Measurements from ENCODE around the gene PTPRB. TPM values are rescaled to one million over a fixed set of nuclear protein-coding genes. Genes with fewer than 3 reads are reported as not detected.
"Not testable (repeated sequence)": the region's sequence is repeated elsewhere in the genome, so short reads cannot be mapped to it uniquely, and the experiment has no call there.

Gene PTPRB
- total RNA-seq, 1 donor from 2014 or later = 34.4 TPM

- DNase-seq (no peak), ATAC-seq (no peak)
- intact Hi-C loops (cut with micrococcal nuclease) = no loop called here
Measured at GRCh38 chr12:70556179-70556869, 80.9 kb downstream of the PTPRB start.

GRCh38 chr12:70555081-70555480, 82.1 kb downstream of the PTPRB start:
- ATAC-seq (no peak), DNase-seq (no peak)
- intact Hi-C loops (cut with micrococcal nuclease) = no loop called here

DNA sequence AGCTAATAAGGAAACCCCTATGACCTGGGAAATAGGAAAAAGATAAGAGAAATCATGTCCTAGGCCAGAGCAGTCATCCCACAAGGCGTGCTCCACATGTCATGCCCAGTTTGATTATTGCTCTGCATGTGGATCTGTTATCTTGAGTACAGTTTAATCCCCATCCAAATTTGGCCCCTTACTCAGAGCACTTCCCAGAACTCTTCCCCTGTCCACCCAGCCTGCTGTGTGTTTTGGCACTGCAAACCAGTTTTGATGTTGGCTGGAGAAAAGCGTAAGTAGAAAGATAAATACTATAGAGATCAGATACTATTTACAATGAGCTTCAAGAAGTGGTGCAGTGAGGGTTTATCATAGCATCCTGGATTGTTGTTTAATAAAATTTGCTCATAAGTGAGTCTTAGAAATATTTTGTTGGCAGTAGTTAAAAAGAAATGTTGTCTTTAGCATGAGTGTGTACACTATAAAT, 83.8 kb downstream of the PTPRB start:
- intact Hi-C loops (cut with micrococcal nuclease) = no loop called here

DNA sequence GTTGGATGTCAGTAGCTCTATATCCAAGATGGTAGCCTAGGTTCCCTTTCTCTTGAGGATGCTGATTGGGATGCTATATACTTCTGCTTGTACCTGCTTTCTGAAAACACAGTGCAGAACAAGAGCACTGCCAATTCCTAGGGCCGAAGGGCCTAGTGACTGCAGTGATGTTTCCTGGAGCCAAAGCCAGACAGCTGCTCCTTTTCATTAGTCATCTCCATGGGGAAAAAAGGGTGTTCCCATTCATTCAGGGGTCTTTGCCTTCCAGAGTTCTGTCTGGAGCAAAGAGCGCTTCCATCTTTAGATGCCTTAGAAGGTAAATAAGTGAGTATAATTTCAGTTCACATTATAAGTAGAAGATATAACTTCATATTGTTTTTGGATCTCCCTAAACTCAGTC, 85.5 kb downstream of the PTPRB start:
- no peak for DNase-seq
- no peak for ATAC-seq
- intact Hi-C loops (cut with micrococcal nuclease) = no loop called here

More for the DNA sequence above, 83.8 kb downstream of the PTPRB start:
- DNase-seq = no peak
- ATAC-seq = peak; percentile 86

- intact Hi-C loops (cut with micrococcal nuclease) = no loop called here
- peak; percentile 44 for ATAC-seq
- DNase-seq = no peak
Measured at GRCh38 chr12:70550180-70550577, 87.0 kb downstream of the PTPRB start.

DNA sequence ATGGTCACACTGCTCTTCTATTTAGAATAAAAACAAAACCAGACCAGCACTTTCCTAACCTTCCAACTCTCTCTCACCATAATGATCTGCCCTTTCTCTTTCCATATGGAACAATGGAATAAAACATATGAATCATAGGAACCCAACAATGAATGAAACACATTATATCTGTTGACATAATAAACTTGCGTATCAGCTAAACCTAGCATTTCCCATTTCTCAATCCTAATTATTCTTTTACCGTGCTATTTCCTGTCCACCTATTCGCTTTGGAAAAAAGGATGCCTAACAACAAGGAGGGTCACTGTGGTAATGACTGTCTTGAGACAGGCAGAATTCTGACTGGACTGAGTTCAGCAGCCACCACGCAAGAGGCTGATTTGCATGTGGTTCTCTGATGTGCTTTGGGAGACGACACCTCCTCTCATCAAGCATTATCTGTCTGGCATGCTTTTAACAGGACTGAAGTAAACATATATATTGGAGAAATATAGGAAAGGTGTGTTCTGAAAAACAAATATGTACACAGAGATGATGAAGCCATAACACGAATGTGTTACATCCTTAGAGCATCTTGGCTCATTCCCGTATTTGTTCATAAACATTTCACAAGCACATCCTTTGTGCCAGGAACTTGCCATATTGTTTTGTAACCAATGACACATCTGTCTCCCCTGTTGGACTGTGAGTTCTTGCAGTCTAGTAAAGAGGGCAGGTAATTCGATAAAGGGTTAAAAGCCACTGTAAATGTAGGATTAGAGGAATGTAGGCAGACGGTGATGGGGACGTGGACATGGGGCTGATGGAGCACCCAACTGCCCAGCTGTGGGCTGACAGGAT, 87.7 kb downstream of the PTPRB start:
- intact Hi-C loops (cut with micrococcal nuclease) = no loop called here
- ATAC-seq = no peak
- no peak for DNase-seq

- intact Hi-C loops (cut with micrococcal nuclease) = no loop called here
- peak; percentile 94 for ATAC-seq
- no peak for DNase-seq
Measured at GRCh38 chr12:70543444-70543843, 93.8 kb downstream of the PTPRB start.

GRCh38 chr12:70540996-70541395, 96.2 kb downstream of the PTPRB start:
- ATAC-seq (no peak), DNase-seq (no peak)
- intact Hi-C loops (cut with micrococcal nuclease) = no loop called here

DNA sequence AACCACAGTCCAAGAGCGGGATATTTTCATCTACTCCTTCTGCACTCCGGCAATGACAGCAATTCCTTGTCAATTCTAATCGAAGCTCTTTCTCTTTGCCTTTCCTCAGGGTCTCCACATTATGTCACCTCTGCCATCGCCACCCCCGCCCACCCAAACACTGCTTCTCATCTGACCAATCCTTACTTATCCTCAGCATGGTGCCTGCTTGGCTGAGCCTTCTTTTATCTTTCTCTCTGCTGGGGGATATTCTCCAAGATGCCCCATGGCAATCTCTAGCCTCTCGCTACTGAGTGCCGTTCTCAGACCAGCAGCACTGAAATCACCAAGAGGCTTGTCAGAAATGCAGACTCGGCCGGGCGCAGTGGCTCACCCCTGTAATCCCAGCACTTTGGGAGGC, 100.6 kb downstream of the PTPRB start:
- intact Hi-C loops (cut with micrococcal nuclease) = no loop called here
- ATAC-seq = no peak
- no peak for DNase-seq

DNA sequence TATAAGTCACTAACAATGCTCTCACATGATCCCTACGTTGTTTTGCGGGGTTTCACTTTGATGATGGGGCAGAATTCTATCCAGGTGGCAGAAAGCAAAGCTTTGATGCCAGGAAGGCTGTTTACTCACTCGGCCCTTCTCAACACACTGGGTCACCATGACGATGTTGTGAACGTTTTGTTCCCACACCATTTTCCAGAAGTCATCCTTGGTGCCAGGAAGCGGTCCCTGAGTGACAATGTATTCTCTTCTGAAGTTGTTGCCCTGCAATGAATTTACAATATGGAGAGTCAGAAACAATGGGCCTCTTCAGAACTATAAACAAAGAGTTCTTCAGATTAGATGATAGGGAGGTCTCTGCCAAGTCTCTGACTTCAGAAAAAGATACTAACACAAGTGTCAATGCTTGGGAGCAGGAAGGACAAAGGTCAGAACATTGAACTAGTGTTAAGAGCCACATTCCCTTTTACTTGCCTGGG, 101.3 kb downstream of the PTPRB start:
- DNase-seq (no peak), ATAC-seq (peak; percentile 74)
- intact Hi-C loops (cut with micrococcal nuclease) = no loop called here

DNA sequence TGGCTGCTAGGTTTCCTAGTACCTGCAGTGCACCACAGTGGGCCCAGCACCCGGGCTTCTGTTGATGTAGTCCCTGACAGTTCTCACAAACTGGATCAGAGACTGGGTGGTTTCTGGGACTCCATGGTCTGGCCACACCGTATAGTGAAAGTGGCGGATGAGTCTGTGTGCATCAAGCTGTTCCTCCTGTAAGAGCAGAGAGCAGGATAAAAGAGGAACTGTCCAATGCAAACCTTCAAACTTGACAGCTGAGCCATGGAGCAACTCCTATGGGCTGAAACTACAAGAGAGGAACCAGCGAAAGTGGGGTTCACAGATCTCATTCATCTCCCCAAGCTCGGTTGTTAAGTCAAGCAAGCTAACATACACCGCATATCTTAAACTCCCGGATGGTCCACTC, 102.8 kb downstream of the PTPRB start:
- DNase-seq = no peak
- no peak for ATAC-seq
- intact Hi-C loops (cut with micrococcal nuclease) = no loop called here

GRCh38 chr12:70529647-70530046, 107.6 kb downstream of the PTPRB start:
- intact Hi-C loops (cut with micrococcal nuclease) = no loop called here
- ATAC-seq (no peak), DNase-seq (no peak)

- intact Hi-C loops (cut with micrococcal nuclease) = no loop called here
- ATAC-seq = no peak
Measured at GRCh38 chr12:70520847-70521246, 116.4 kb downstream of the PTPRB start.

DNA sequence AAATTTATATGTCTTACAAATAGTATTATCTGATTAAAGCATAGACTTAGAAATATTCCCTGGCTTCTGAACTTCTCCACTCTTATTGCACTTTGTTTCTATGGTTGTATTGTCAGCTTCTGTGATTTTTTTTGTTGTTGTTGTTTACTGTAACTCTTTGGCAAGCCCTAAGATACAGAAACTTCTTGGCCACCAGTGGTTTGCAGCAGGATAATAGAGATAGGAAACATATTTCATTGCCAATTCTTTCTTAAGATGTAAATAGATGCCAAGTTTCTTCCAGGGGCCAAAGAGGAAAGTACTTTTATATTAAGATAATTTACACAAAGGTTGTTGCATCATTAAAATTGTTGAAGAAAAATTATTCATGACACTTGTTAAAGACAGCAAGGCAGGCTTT, 123.8 kb downstream of the PTPRB start:
- ATAC-seq = no peak
- intact Hi-C loops (cut with micrococcal nuclease) = no loop called here
- DNase-seq = no peak

More at GRCh38 chr12:70520847-70521246, 116.4 kb downstream of the PTPRB start:
- no peak for DNase-seq

- ATAC-seq = no peak
- intact Hi-C loops (cut with micrococcal nuclease) = no loop called here
- DNase-seq = no peak
Measured at GRCh38 chr12:70508178-70508577, 129.1 kb downstream of the PTPRB start.

DNA sequence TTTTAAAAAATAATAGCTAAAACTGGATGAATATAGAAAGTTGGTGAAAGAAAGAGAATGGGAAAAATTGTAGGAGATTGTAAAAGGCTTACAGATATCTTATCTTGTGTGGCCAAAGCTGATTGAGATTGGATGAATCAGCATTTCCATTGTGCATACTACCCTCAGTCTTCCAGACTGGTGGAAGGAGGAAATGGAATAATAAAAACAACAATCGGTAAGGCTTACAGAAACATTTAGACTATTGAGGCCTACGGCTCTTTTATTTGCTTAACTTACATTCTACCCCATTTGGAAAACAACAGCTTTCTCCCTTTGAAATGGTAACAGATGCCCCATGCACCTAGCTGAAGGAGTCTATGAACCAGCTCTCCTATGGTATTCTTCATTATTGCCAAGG, 129.8 kb downstream of the PTPRB start:
- DNase-seq = no peak
- no peak for ATAC-seq
- intact Hi-C loops (cut with micrococcal nuclease) = no loop called here

- intact Hi-C loops (cut with micrococcal nuclease) = no loop called here
- DNase-seq = no peak
- no peak for ATAC-seq
Measured at GRCh38 chr12:70497508-70497907, 139.7 kb downstream of the PTPRB start.

DNA sequence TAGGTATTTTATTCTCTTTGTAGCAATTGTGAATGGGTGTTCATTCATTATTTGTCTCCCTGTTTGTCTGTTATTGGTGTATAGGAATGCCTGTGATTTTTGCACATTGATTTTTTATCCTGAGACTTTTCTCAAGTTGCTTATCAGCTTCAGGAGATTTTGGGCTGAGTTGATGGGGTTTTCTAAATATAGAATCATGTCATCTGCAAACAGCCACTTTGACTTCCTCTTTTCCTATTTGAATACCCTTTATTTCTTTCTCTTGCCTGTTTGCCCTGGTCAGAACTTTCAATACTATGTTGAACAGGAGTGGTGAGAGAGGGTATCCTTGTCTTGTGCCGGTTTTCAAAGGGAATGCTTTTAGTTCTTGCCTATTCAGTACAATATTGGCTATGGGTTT, 144.3 kb downstream of the PTPRB start:
- intact Hi-C loops (cut with micrococcal nuclease); ATAC-seq; DNase-seq: not testable (repeated sequence)

GRCh38 chr12:70490928-70491327, 146.3 kb downstream of the PTPRB start:
- DNase-seq; intact Hi-C loops (cut with micrococcal nuclease): not testable (repeated sequence)

DNA sequence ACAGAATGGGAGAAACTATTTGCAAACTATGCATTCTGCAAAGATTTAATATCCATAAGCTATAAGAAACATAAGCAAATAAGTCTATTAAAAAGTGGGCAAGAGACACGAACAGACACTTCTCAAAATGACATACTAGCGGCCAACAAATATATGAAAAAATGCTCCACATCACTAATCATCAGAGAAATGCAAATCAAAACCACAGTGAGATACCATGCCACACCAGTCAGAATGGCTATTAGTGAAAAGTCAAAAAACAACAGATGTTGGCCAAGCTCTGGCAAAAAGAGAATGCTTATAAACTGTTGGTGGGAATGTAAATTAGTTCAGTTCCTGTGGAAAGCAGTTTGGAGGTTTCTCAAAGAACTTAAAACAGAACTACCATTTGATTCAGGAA, 149.8 kb downstream of the PTPRB start:
- DNase-seq = no peak
- no peak for ATAC-seq
- intact Hi-C loops (cut with micrococcal nuclease) = no loop called here

More at GRCh38 chr12:70490928-70491327, 146.3 kb downstream of the PTPRB start:
- ATAC-seq = not testable (repeated sequence)

Measured in left ventricle myocardium superior (tissue), 1 donor.